HEK293 (cell line): Measurements from ENCODE around the gene KLRC3.

Experiments
- BCL11B ChIP-seq: fragments of 450-650 bp; formaldehyde crosslinking; IDR thresholded peaks from 2 replicates; pipeline ENCODE4 v1.5.1; 2016; ENCODE audit warnings: low read depth, missing biosample characterization, missing genetic modification characterization
- EGR2 ChIP-seq: fragments of 450-650 bp; formaldehyde crosslinking; IDR thresholded peaks from 2 replicates; pipeline ENCODE4 v1.5.1; 2016; ENCODE audit warnings: low read depth, missing biosample characterization, missing genetic modification characterization
- FEZF1 ChIP-seq: fragments of 450-650 bp; formaldehyde crosslinking; IDR thresholded peaks from 2 replicates; pipeline ENCODE4 v1.5.1; 2016; ENCODE audit warnings: missing biosample characterization, missing genetic modification characterization
- IKZF3 ChIP-seq: fragments of 450-650 bp; IDR thresholded peaks from 2 replicates; pipeline ENCODE4 v1.5.0; 2018; ENCODE audit warnings: missing biosample characterization, mild to moderate bottlenecking, missing genetic modification characterization, moderate library complexity
- REPIN1 ChIP-seq: fragments of 450-650 bp; formaldehyde crosslinking; IDR thresholded peaks from 2 replicates; pipeline ENCODE4 v1.5.1; 2017; ENCODE audit warnings: missing biosample characterization, missing genetic modification characterization, low read depth
- SCRT2 ChIP-seq: fragments of 450-650 bp; formaldehyde crosslinking; IDR thresholded peaks from 2 replicates; pipeline ENCODE4 v1.5.1; 2016; ENCODE audit warnings: missing biosample characterization, missing genetic modification characterization
- SETDB1 ChIP-seq: IDR thresholded peaks from one replicate; pipeline ENCODE4 v1.6.1; 2017; ENCODE audit warnings: mild to moderate bottlenecking, low read length, moderate library complexity, mixed read lengths; ENCODE audit not compliant: insufficient read length
- YY2 ChIP-seq: fragments of 450-650 bp; formaldehyde crosslinking; IDR thresholded peaks from 2 replicates; pipeline ENCODE4 v1.5.1; 2016; ENCODE audit warnings: missing biosample characterization, missing genetic modification characterization
- ZBTB17 ChIP-seq: fragments of 450-650 bp; formaldehyde crosslinking; IDR thresholded peaks from 2 replicates; pipeline ENCODE4 v1.5.1; 2016; ENCODE audit warnings: missing biosample characterization, missing genetic modification characterization
- ZBTB8A ChIP-seq: fragments of 450-650 bp; formaldehyde crosslinking; IDR thresholded peaks from 2 replicates; pipeline ENCODE4 v1.5.1; 2016; ENCODE audit warnings: missing biosample characterization, missing genetic modification characterization
- ZNF19 ChIP-seq: fragments of 450-650 bp; formaldehyde crosslinking; IDR thresholded peaks from 2 replicates; pipeline ENCODE4; 2016; ENCODE audit warnings: missing biosample characterization, missing genetic modification characterization, low read depth
- ZNF23 ChIP-seq: fragments of 450-650 bp; formaldehyde crosslinking; IDR thresholded peaks from 2 replicates; pipeline ENCODE4 v1.5.1; 2016; ENCODE audit warnings: missing biosample characterization, missing genetic modification characterization, borderline replicate concordance
- ZNF335 ChIP-seq: fragments of 450-650 bp; formaldehyde crosslinking; conservative IDR thresholded peaks from 2 replicates; pipeline ENCODE4 v1.5.1; 2016; ENCODE audit warnings: missing biosample characterization, missing genetic modification characterization
- ZNF366 ChIP-seq: fragments of 450-650 bp; formaldehyde crosslinking; conservative IDR thresholded peaks from 2 replicates; pipeline ENCODE4 v1.5.1; 2016; ENCODE audit warnings: missing biosample characterization, missing genetic modification characterization
- ZNF37A ChIP-seq: fragments of 450-650 bp; IDR thresholded peaks from 2 replicates; pipeline ENCODE4 v1.5.1; 2018; ENCODE audit warnings: missing biosample characterization, missing genetic modification characterization
- ZNF391 ChIP-seq: fragments of 450-650 bp; formaldehyde crosslinking; IDR thresholded peaks from 2 replicates; pipeline ENCODE4 v1.5.1; 2016; ENCODE audit warnings: low read depth, missing biosample characterization, missing genetic modification characterization, borderline replicate concordance
- ZNF501 ChIP-seq: fragments of 450-650 bp; formaldehyde crosslinking; IDR thresholded peaks from 2 replicates; pipeline ENCODE4 v1.5.1; 2016; ENCODE audit warnings: missing biosample characterization, missing genetic modification characterization
- ZNF521 ChIP-seq: fragments of 450-650 bp; formaldehyde crosslinking; IDR thresholded peaks from 2 replicates; pipeline ENCODE4 v1.5.1; 2017; ENCODE audit warnings: missing biosample characterization, mild to moderate bottlenecking, missing genetic modification characterization
- ZNF624 ChIP-seq: fragments of 450-650 bp; formaldehyde crosslinking; IDR thresholded peaks from 2 replicates; pipeline ENCODE4 v1.5.1; 2017; ENCODE audit warnings: missing biosample characterization, missing genetic modification characterization
- ZNF658 ChIP-seq: fragments of 450-650 bp; formaldehyde crosslinking; IDR thresholded peaks from 2 replicates; pipeline ENCODE4; 2016; ENCODE audit warnings: missing biosample characterization, missing genetic modification characterization
- TF ChIP-seq, protein P1 (sequence below): fragments of 450-650 bp; formaldehyde crosslinking; conservative IDR thresholded peaks from 2 replicates; pipeline ENCODE4 v1.5.1; 2016; ENCODE audit warnings: low read depth, missing biosample characterization, missing genetic modification characterization
- TF ChIP-seq, protein P2 (sequence below): fragments of 450-650 bp; formaldehyde crosslinking; IDR thresholded peaks from 2 replicates; pipeline ENCODE4 v1.5.1; 2016; ENCODE audit warnings: missing biosample characterization, missing genetic modification characterization
- TF ChIP-seq, protein P3 (sequence below): fragments of 450-650 bp; IDR thresholded peaks from 2 replicates; pipeline ENCODE4 v1.5.1; 2018; ENCODE audit warnings: missing biosample characterization, missing genetic modification characterization
- TF ChIP-seq, protein P4 (sequence below): fragments of 450-650 bp; formaldehyde crosslinking; IDR thresholded peaks from 2 replicates; pipeline ENCODE4 v1.5.1; 2016; ENCODE audit warnings: missing biosample characterization, missing genetic modification characterization

KLRC3 gene

DNA sequence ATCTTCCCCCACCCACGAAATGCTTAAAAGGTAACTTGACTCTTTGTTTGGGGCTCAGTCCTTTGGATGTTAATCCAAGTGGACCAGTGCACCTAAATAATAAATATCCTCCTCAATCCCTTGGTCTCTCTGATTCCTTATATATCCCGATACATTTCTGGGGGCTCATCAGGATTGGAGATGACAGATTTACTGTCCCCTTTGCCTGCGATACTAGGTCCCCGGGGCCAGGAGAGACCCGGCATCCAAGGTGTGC, 56.8 kb downstream of the KLRC3 start (continued):
- no peak for TF ChIP-seq SETDB1
- TF ChIP-seq, protein P1, sequence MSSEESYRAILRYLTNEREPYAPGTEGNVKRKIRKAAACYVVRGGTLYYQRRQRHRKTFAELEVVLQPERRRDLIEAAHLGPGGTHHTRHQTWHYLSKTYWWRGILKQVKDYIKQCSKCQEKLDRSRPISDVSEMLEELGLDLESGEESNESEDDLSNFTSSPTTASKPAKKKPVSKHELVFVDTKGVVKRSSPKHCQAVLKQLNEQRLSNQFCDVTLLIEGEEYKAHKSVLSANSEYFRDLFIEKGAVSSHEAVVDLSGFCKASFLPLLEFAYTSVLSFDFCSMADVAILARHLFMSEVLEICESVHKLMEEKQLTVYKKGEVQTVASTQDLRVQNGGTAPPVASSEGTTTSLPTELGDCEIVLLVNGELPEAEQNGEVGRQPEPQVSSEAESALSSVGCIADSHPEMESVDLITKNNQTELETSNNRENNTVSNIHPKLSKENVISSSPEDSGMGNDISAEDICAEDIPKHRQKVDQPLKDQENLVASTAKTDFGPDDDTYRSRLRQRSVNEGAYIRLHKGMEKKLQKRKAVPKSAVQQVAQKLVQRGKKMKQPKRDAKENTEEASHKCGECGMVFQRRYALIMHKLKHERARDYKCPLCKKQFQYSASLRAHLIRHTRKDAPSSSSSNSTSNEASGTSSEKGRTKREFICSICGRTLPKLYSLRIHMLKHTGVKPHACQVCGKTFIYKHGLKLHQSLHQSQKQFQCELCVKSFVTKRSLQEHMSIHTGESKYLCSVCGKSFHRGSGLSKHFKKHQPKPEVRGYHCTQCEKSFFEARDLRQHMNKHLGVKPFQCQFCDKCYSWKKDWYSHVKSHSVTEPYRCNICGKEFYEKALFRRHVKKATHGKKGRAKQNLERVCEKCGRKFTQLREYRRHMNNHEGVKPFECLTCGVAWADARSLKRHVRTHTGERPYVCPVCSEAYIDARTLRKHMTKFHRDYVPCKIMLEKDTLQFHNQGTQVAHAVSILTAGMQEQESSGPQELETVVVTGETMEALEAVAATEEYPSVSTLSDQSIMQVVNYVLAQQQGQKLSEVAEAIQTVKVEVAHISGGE (tag by site-specific recombination): peak; percentile 64; the same call in 1 of the 2 replicates
- no peak for TF ChIP-seq ZNF391 (tag by site-specific recombination)
- no peak for TF ChIP-seq ZNF501 (tag by site-specific recombination)
- TF ChIP-seq REPIN1: no peak
- TF ChIP-seq ZNF658 (tag by site-specific recombination): no peak
- TF ChIP-seq ZNF19 (tag by site-specific recombination): no peak
- no peak for TF ChIP-seq ZNF23 (tag by site-specific recombination)
- TF ChIP-seq, protein P2, sequence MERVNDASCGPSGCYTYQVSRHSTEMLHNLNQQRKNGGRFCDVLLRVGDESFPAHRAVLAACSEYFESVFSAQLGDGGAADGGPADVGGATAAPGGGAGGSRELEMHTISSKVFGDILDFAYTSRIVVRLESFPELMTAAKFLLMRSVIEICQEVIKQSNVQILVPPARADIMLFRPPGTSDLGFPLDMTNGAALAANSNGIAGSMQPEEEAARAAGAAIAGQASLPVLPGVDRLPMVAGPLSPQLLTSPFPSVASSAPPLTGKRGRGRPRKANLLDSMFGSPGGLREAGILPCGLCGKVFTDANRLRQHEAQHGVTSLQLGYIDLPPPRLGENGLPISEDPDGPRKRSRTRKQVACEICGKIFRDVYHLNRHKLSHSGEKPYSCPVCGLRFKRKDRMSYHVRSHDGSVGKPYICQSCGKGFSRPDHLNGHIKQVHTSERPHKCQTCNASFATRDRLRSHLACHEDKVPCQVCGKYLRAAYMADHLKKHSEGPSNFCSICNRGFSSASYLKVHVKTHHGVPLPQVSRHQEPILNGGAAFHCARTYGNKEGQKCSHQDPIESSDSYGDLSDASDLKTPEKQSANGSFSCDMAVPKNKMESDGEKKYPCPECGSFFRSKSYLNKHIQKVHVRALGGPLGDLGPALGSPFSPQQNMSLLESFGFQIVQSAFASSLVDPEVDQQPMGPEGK (tag by site-specific recombination): peak; percentile 31; the same call in 1 of the 2 replicates
- 0 out of 2 replicates have a peak, but pooled peaks have one; percentile 7 for TF ChIP-seq ZBTB8A (tag by site-specific recombination)
- TF ChIP-seq, protein P3, sequence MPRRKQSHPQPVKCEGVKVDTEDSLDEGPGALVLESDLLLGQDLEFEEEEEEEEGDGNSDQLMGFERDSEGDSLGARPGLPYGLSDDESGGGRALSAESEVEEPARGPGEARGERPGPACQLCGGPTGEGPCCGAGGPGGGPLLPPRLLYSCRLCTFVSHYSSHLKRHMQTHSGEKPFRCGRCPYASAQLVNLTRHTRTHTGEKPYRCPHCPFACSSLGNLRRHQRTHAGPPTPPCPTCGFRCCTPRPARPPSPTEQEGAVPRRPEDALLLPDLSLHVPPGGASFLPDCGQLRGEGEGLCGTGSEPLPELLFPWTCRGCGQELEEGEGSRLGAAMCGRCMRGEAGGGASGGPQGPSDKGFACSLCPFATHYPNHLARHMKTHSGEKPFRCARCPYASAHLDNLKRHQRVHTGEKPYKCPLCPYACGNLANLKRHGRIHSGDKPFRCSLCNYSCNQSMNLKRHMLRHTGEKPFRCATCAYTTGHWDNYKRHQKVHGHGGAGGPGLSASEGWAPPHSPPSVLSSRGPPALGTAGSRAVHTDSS (tag by site-specific recombination): no peak
- no peak for TF ChIP-seq ZNF37A (tag by site-specific recombination)
- no peak for TF ChIP-seq ZBTB17 (tag by site-specific recombination)
- no peak for TF ChIP-seq ZNF624 (tag by site-specific recombination)
- peak; percentile 22; the same call in 1 of the 2 replicates for TF ChIP-seq ZNF335 (tag by site-specific recombination)
- TF ChIP-seq ZNF521 (tag by site-specific recombination): no peak
- TF ChIP-seq, protein P4, sequence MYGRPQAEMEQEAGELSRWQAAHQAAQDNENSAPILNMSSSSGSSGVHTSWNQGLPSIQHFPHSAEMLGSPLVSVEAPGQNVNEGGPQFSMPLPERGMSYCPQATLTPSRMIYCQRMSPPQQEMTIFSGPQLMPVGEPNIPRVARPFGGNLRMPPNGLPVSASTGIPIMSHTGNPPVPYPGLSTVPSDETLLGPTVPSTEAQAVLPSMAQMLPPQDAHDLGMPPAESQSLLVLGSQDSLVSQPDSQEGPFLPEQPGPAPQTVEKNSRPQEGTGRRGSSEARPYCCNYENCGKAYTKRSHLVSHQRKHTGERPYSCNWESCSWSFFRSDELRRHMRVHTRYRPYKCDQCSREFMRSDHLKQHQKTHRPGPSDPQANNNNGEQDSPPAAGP (tag by site-specific recombination): no peak
- TF ChIP-seq YY2 (tag by site-specific recombination): no peak
- TF ChIP-seq FEZF1 (tag by site-specific recombination): peak; percentile 73; the same call in 1 of the 2 replicates
- no peak for TF ChIP-seq SCRT2 (tag by site-specific recombination)
- no peak for TF ChIP-seq ZNF366 (tag by site-specific recombination)
- TF ChIP-seq BCL11B (tag by site-specific recombination): no peak
- no peak for TF ChIP-seq IKZF3 (tag by site-specific recombination)
- peak; percentile 19; the same call in 1 of the 2 replicates for TF ChIP-seq EGR2 (tag by site-specific recombination)
